Hepatocyte (in vitro differentiated cells): ENCODE data around the gene ITM2C. TPM values are rescaled to one million over a fixed set of nuclear protein-coding genes. Genes with fewer than 3 reads are reported as not detected.

Experiments
- DNase-seq: peaks from one replicate; pipeline ENCODE4 v3.0.0-alpha.2; 2016; ENCODE audit warnings: low spot score
- H2AFZ ChIP-seq: fragments of 200-600 bp; sonication (generic); 2 replicates; pipeline ENCODE4 v1.6.0; 2016; ENCODE audit warnings: antibody characterized with exemption, mild to moderate bottlenecking
- H3K27ac ChIP-seq: fragments of 200-600 bp; sonication (generic); 2 replicates; pipeline ENCODE4 v1.5.1; 2016; ENCODE audit warnings: mild to moderate bottlenecking
- H3K27me3 ChIP-seq: fragments of 200-600 bp; sonication (generic); 2 replicates; pipeline ENCODE4 v1.6.1; 2016
- H3K36me3 ChIP-seq: fragments of 200-600 bp; sonication (generic); replicated peaks from 2 replicates; pipeline ENCODE4 v1.5.1; 2016; ENCODE audit warnings: low read depth; ENCODE audit not compliant: insufficient read depth
- H3K4me1 ChIP-seq: fragments of 200-600 bp; sonication (generic); 2 replicates; pipeline ENCODE4 v1.5.1; 2016; ENCODE audit warnings: mild to moderate bottlenecking, moderate library complexity; ENCODE audit not compliant: insufficient read depth
- H3K4me2 ChIP-seq: fragments of 200-600 bp; sonication (generic); 2 replicates; pipeline ENCODE4 v1.6.0; 2016
- H3K4me3 ChIP-seq: fragments of 200-600 bp; sonication (generic); 2 replicates; pipeline ENCODE4 v1.5.1; 2016; ENCODE audit warnings: mild to moderate bottlenecking
- H3K79me2 ChIP-seq: fragments of 200-600 bp; sonication (generic); 2 replicates; pipeline ENCODE4 v1.6.0; 2017; ENCODE audit warnings: mild to moderate bottlenecking
- H3K9me2 ChIP-seq: fragments of 200-600 bp; sonication (generic); replicated peaks from 2 replicates; pipeline ENCODE4 v1.6.0; 2017; ENCODE audit warnings: mild to moderate bottlenecking; ENCODE audit not compliant: insufficient read depth
- H3K9me3 ChIP-seq: fragments of 200-600 bp; sonication (generic); 2 replicates; pipeline ENCODE4 v1.5.1; 2016; ENCODE audit warnings: low read depth, mild to moderate bottlenecking
- H4K20me1 ChIP-seq: fragments of 200-600 bp; sonication (generic); 2 replicates; pipeline ENCODE4 v1.6.0; 2016; ENCODE audit warnings: mild to moderate bottlenecking; ENCODE audit not compliant: insufficient read depth, poor library complexity, severe bottlenecking
- CTCF ChIP-seq: fragments of 200-600 bp; sonication (generic); IDR thresholded peaks from 2 replicates; pipeline ENCODE4 v1.5.1; 2016; ENCODE audit warnings: antibody characterized with exemption, mild to moderate bottlenecking; ENCODE audit not compliant: poor library complexity
- EZH2 ChIP-seq: fragments of 200-600 bp; sonication (generic); IDR thresholded peaks from 2 replicates; pipeline ENCODE4 v1.6.1; 2016; ENCODE audit warnings: antibody characterized with exemption, mild to moderate bottlenecking, borderline replicate concordance
- EZH2phosphoT487 ChIP-seq: fragments of 200-600 bp; sonication (generic); IDR thresholded peaks from one replicate; pipeline ENCODE4 v1.6.1; 2018; ENCODE audit warnings: antibody characterized with exemption, mild to moderate bottlenecking, low read depth, moderate library complexity; ENCODE audit not compliant: unreplicated experiment, severe bottlenecking
- WGBS: methylation state at CpG from one replicate; pipeline ENCODE4 v1.1.6; 2016; ENCODE audit warnings: low lambda C conversion rate; ENCODE audit errors: missing lambda C conversion rate; 5-methylcytosine and 5-hydroxymethylcytosine counted together
- polyA plus RNA-seq: library from polyadenylated mRNA; unstranded; fragments of >200 nt; fragmentation: Nextera tagmentation; extraction: Ambion mirVana; gene quantifications from 2 replicates; pipeline ENCODE4 v1.2.1, GENCODE V29; 2016
- total RNA-seq: library from RNA; depleted of rRNA; stranded (reverse); fragments of >200 nt; gene quantifications from 2 replicates; pipeline ENCODE4 v1.2.3, GENCODE V29; 2014

The ITM2C gene
- total and polyA plus RNA-seq, 2 experiments from 2014 or later: 485 to 537 TPM

- Histone ChIP-seq H3K9me3 (no peaks in the 10 kb centered on the region), H3K36me3 (no peaks in the 10 kb centered on the region), H3K9me2 (no peaks in the 10 kb centered on the region), H3K4me2 (no peak overlapping the region), H4K20me1 (no peaks in the 10 kb centered on the region), H3K4me3 (no peak overlapping the region), H3K27me3 (no peaks in the 10 kb centered on the region), H3K4me1 (peaks cover 6% of the 10 kb centered on the region), H2AFZ (no peak overlapping the region), H3K27ac (no peak overlapping the region), H3K79me2 (peaks cover 18% of the 10 kb centered on the region)
- TF ChIP-seq CTCF (no peak), EZH2phosphoT487 (no peak), EZH2 (no peak)
- DNase-seq: no peak
- WGBS: 34% methylated on average over 13 of the region's 13 CpGs
These were observed 3.0 kb upstream of the ITM2C start for GRCh38 chr2:230861552-230862255.

- H3K9me3 ChIP-seq: no peaks in the 10 kb centered on the region
- no peak overlapping the region for H3K4me2 ChIP-seq
- DNase-seq: no peak
- no peak overlapping the region for H2AFZ ChIP-seq
- TF ChIP-seq EZH2 (no peak), EZH2phosphoT487 (no peak), CTCF (no peak)
- no peaks in the 10 kb centered on the region for H3K27me3 ChIP-seq
- H3K27ac ChIP-seq: no peak overlapping the region
- 94% methylated on average over 5 of the region's 5 CpGs for WGBS
- H3K9me2 ChIP-seq: no peaks in the 10 kb centered on the region
- no peak overlapping the region for H3K4me3 ChIP-seq
- H3K79me2 ChIP-seq: peaks cover 24% of the 10 kb centered on the region
- peaks cover 4% of the 10 kb centered on the region for H4K20me1 ChIP-seq
- no peaks in the 10 kb centered on the region for H3K36me3 ChIP-seq
- peaks cover 12% of the 10 kb centered on the region for H3K4me1 ChIP-seq
These were observed 2.5 kb upstream of the ITM2C start for GRCh38 chr2:230862292-230862691.

GRCh38 chr2:230863031-230863430 is 1.7 kb upstream of the ITM2C start:
- no peaks in the 10 kb centered on the region for H3K9me3 ChIP-seq
- 91% methylated on average over 7 of the region's 8 CpGs for WGBS
- H3K4me2 ChIP-seq: no peak overlapping the region
- TF ChIP-seq EZH2phosphoT487: no peak
- no peak for TF ChIP-seq EZH2
- no peak for TF ChIP-seq CTCF
- DNase-seq: no peak
- H2AFZ ChIP-seq: no peak overlapping the region
- no peak overlapping the region for H3K27ac ChIP-seq
- H3K79me2 ChIP-seq: peaks cover 31% of the 10 kb centered on the region
- no peaks in the 10 kb centered on the region for H3K36me3 ChIP-seq
- H3K4me3 ChIP-seq: no peak overlapping the region
- peaks cover 4% of the 10 kb centered on the region for H4K20me1 ChIP-seq
- H3K4me1 ChIP-seq: peaks cover 19% of the 10 kb centered on the region
- no peaks in the 10 kb centered on the region for H3K27me3 ChIP-seq
- no peaks in the 10 kb centered on the region for H3K9me2 ChIP-seq
